Bronchial epithelial cell (primary cell): Measurements from ENCODE around the gene NRAP. TPM values are rescaled to one million over a fixed set of nuclear protein-coding genes. Genes with fewer than 3 reads are reported as not detected.
A peak's percentile ranks its signal among the peaks of the same experiment; 100 is the strongest.

Source experiments
- DNase-seq: peaks from one replicate; pipeline ENCODE4 v3.0.0-alpha.2; 2010; ENCODE audit warnings: low read depth
- FAIRE-seq: peaks from 2 replicates; lab custom pipeline; 2011; peaks lifted over from hg19 to GRCh38; lab: Jason Lieb, UNC
- H3K27me3 ChIP-seq: 2 replicates; pipeline ENCODE4 v1.5.1; 2011; ENCODE audit warnings: low read length; ENCODE audit not compliant: control insufficient read depth, insufficient read depth
- H3K36me3 ChIP-seq: 2 replicates; pipeline ENCODE4 v1.5.1; 2011; ENCODE audit warnings: low read length; ENCODE audit not compliant: control insufficient read depth, insufficient read depth
- H3K4me3 ChIP-seq: 2 replicates; pipeline ENCODE4 v1.5.1; 2011; ENCODE audit warnings: mild to moderate bottlenecking, low read depth, low read length, control low read depth
- CTCF ChIP-seq: IDR thresholded peaks from 2 replicates; pipeline ENCODE4 v1.5.1; 2011; ENCODE audit warnings: mild to moderate bottlenecking, moderate library complexity, low read length, control low read depth, inconsistent platforms; ENCODE audit not compliant: insufficient read depth, severe bottlenecking
- total RNA-seq: library from RNA; depleted of rRNA; stranded (reverse); fragments of >200 nt; gene quantifications from 2 replicates; pipeline ENCODE4 v1.2.1, GENCODE V29; 2014

Gene NRAP
- total RNA-seq, 1 donor from 2014 or later: not detected

GRCh38 chr10:113572520-113573290, 91.1 kb downstream of the NRAP start:
- FAIRE-seq (no peak), DNase-seq (no peak)
- Histone ChIP-seq H3K4me3 (no peak overlapping the region), H3K27me3 (no peaks in the 10 kb centered on the region), H3K36me3 (no peaks in the 10 kb centered on the region)
- TF ChIP-seq CTCF: no peak

- DNase-seq (no peak), FAIRE-seq (no peak)
- TF ChIP-seq CTCF: no peak
- H3K27me3 ChIP-seq: no peaks in the 10 kb centered on the region
- no peaks in the 10 kb centered on the region for H3K36me3 ChIP-seq
- H3K4me3 ChIP-seq: no peak overlapping the region
These were observed 94.3 kb downstream of the NRAP start for GRCh38 chr10:113569576-113569975.

GRCh38 chr10:113566888-113567287, 97.0 kb downstream of the NRAP start:
- TF ChIP-seq CTCF: no peak
- Histone ChIP-seq H3K4me3 (no peak overlapping the region), H3K27me3 (no peaks in the 10 kb centered on the region), H3K36me3 (no peaks in the 10 kb centered on the region)
- DNase-seq: no peak
- no peak for FAIRE-seq

GRCh38 chr10:113565364-113565763, 98.5 kb downstream of the NRAP start:
- FAIRE-seq: no peak
- Histone ChIP-seq H3K4me3 (no peak overlapping the region), H3K36me3 (no peaks in the 10 kb centered on the region), H3K27me3 (no peaks in the 10 kb centered on the region)
- TF ChIP-seq CTCF: no peak
- DNase-seq: peak; percentile 38

- FAIRE-seq: peak; percentile 40
- Histone ChIP-seq H3K4me3 (peak overlapping the region; percentile 8), H3K27me3 (no peaks in the 10 kb centered on the region)
These were observed 100.3 kb downstream of the NRAP start for GRCh38 chr10:113563306-113564088.

More at GRCh38 chr10:113563306-113564088, 100.3 kb downstream of the NRAP start:
- peak; percentile 46 for DNase-seq
- peak; percentile 99 for TF ChIP-seq CTCF
- H3K36me3 ChIP-seq: no peaks in the 10 kb centered on the region
